GM18511 (cell line): ENCODE results near the gene CHSY1.
"Not testable (repeated sequence)": the region's sequence is repeated elsewhere in the genome, so short reads cannot be mapped to it uniquely, and the experiment has no call there.

Experiments
- ATAC-seq: cut with Tn5 transposase; IDR thresholded peaks from one replicate; pipeline ENCODE4 v1.9.1; 2021; ENCODE audit warnings: mild to moderate bottlenecking, moderate library complexity; ENCODE audit not compliant: unreplicated experiment

Gene CHSY1

GRCh38 chr15:101138086-101138660 lies 113.7 kb downstream of the CHSY1 start:
- ATAC-seq: no peak

GRCh38 chr15:101137312-101137940 lies 114.4 kb downstream of the CHSY1 start:
- ATAC-seq: no peak

- ATAC-seq: no peak
These were observed 115.2 kb downstream of the CHSY1 start for GRCh38 chr15:101136381-101137268.

- peak; percentile 84 for ATAC-seq
These were observed 116.2 kb downstream of the CHSY1 start for GRCh38 chr15:101135532-101136166.

- ATAC-seq: no peak
These were observed 117.1 kb downstream of the CHSY1 start for GRCh38 chr15:101134780-101135179.

- no peak for ATAC-seq
These were observed 118.0 kb downstream of the CHSY1 start for GRCh38 chr15:101133751-101134261.

GRCh38 chr15:101133181-101133460 lies 118.7 kb downstream of the CHSY1 start:
- no peak for ATAC-seq

- no peak for ATAC-seq
These were observed 119.3 kb downstream of the CHSY1 start for GRCh38 chr15:101132390-101133180.

GRCh38 chr15:101131489-101132389 lies 120.1 kb downstream of the CHSY1 start:
- ATAC-seq: no peak

- no peak for ATAC-seq
These were observed 121.9 kb downstream of the CHSY1 start for GRCh38 chr15:101129851-101130380.

GRCh38 chr15:101128221-101129015 lies 123.4 kb downstream of the CHSY1 start:
- ATAC-seq: no peak

- ATAC-seq: peak; percentile 78
These were observed 124.3 kb downstream of the CHSY1 start for GRCh38 chr15:101127506-101128076.

GRCh38 chr15:101126618-101127505 lies 125.0 kb downstream of the CHSY1 start:
- peak; percentile 55 for ATAC-seq

- ATAC-seq: not testable (repeated sequence)
These were observed 125.9 kb downstream of the CHSY1 start for GRCh38 chr15:101125881-101126428.
